ENCODE measurements around the gene TALDO1. TPM values are rescaled to one million over a fixed set of nuclear protein-coding genes. Genes with fewer than 3 reads are reported as not detected.

TALDO1 gene
- total RNA-seq, 4 donors from 2014 or later = 203 to 323 (median 241) TPM

GRCh38 chr11:802018-802617 is 54.9 kb downstream of the TALDO1 start:
- DNase-seq (ENCODE audit: low spot score in 2 of 2) = no peak

DNA sequence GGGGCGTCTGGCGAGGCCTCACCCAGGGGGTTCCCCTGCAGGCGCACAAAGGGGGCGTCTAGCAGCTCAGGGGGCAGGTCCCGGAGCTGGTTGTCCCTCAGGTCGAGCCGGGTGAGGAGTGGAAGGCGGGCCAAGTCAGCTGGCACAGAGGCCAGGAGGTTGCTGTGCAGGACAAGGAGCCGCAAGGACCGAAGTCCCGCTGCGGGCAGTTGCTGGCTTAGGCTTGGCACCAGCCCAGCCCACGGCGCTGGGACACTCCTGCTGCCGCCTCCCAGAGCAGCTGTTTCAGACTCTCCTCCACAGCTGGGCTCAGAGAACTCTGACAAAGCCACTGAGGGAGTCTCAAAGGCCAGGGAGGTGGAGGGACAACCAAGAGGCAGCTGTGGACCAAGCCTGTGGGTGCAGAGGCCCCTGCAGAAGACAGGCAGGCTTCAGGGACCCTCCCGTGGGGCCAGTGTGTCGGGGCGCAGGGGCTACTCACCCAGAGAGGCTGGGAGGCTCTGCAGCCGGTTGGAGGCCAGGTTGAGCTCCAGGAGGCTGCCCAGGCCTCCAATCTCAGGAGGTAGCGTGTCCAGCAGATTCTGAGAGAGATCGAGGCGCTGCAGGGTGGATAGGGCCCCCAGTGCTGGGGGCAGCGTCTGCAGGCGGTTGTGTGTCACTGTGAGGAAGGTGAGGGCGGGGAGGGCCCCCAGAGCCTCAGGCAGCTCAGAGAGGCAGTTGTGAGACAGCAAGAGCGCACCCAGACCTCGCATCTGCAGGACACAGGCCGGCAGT is 55.6 kb downstream of the TALDO1 start:
- no peak for TF ChIP-seq POLR2A (IDR thresholded peaks at IDR 0.05)
- TF ChIP-seq, protein P1, sequence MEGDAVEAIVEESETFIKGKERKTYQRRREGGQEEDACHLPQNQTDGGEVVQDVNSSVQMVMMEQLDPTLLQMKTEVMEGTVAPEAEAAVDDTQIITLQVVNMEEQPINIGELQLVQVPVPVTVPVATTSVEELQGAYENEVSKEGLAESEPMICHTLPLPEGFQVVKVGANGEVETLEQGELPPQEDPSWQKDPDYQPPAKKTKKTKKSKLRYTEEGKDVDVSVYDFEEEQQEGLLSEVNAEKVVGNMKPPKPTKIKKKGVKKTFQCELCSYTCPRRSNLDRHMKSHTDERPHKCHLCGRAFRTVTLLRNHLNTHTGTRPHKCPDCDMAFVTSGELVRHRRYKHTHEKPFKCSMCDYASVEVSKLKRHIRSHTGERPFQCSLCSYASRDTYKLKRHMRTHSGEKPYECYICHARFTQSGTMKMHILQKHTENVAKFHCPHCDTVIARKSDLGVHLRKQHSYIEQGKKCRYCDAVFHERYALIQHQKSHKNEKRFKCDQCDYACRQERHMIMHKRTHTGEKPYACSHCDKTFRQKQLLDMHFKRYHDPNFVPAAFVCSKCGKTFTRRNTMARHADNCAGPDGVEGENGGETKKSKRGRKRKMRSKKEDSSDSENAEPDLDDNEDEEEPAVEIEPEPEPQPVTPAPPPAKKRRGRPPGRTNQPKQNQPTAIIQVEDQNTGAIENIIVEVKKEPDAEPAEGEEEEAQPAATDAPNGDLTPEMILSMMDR (IDR thresholded peaks at IDR 0.05) = no peak
- no peak for TF ChIP-seq EP300 (IDR thresholded peaks at IDR 0.05)
- Histone ChIP-seq H3K27ac (no peak overlapping the region), H3K9me3 (no peaks in the 10 kb centered on the region), H3K36me3 (peaks cover 0 to 46% (median 0%) of the 10 kb centered on the region in 3 donors), H3K4me3 (no peak overlapping the region), H3K27me3 (no peaks in the 10 kb centered on the region), H3K4me1 (peaks cover 0 to 35% (median 14%) of the 10 kb centered on the region in 4 donors)
- WGBS, 2 donors = 85 to 91% methylated on average over 18 to 28 of the region's 28 CpGs
- no peak for DNase-seq (ENCODE audit: low spot score in 2 of 2)

More at GRCh38 chr11:802018-802617, 54.9 kb downstream of the TALDO1 start:
- no peaks in the 10 kb centered on the region for H3K9me3 ChIP-seq
- H3K4me1 ChIP-seq = peaks cover 0 to 35% (median 14%) of the 10 kb centered on the region in 4 donors
- H3K27ac ChIP-seq = no peak overlapping the region
- no peaks in the 10 kb centered on the region for H3K27me3 ChIP-seq
- TF ChIP-seq POLR2A (IDR thresholded peaks at IDR 0.05) = no peak
- no peak for TF ChIP-seq EP300 (IDR thresholded peaks at IDR 0.05)
- TF ChIP-seq, protein P1 (IDR thresholded peaks at IDR 0.05) = no peak
- 93% methylated on average over 13 to 19 of the region's 21 CpGs for WGBS, 2 donors
- H3K36me3 ChIP-seq = peaks cover 0 to 46% (median 0%) of the 10 kb centered on the region in 3 donors
- no peak overlapping the region for H3K4me3 ChIP-seq

- 83 to 100% methylated on average over 1 to 5 of the region's 8 CpGs for whole genome bisulfite sequencing, 2 donors
- Histone ChIP-seq H3K4me1 (peaks cover 0 to 38% (median 14%) of the 10 kb centered on the region in 4 donors), H3K9me3 (no peaks in the 10 kb centered on the region), H3K36me3 (peaks cover 0 to 46% (median 0%) of the 10 kb centered on the region in 3 donors), H3K27ac (no peak overlapping the region), H3K27me3 (no peaks in the 10 kb centered on the region), H3K4me3 (no peak overlapping the region)
- no peak for DNase-seq (ENCODE audit: low spot score in 2 of 2)
- TF ChIP-seq POLR2A (IDR thresholded peaks at IDR 0.05) (no peak), EP300 (IDR thresholded peaks at IDR 0.05) (no peak)
- TF ChIP-seq, protein P1 (IDR thresholded peaks at IDR 0.05) = no peak
These were observed 56.1 kb downstream of the TALDO1 start for GRCh38 chr11:803467-803742.

DNA sequence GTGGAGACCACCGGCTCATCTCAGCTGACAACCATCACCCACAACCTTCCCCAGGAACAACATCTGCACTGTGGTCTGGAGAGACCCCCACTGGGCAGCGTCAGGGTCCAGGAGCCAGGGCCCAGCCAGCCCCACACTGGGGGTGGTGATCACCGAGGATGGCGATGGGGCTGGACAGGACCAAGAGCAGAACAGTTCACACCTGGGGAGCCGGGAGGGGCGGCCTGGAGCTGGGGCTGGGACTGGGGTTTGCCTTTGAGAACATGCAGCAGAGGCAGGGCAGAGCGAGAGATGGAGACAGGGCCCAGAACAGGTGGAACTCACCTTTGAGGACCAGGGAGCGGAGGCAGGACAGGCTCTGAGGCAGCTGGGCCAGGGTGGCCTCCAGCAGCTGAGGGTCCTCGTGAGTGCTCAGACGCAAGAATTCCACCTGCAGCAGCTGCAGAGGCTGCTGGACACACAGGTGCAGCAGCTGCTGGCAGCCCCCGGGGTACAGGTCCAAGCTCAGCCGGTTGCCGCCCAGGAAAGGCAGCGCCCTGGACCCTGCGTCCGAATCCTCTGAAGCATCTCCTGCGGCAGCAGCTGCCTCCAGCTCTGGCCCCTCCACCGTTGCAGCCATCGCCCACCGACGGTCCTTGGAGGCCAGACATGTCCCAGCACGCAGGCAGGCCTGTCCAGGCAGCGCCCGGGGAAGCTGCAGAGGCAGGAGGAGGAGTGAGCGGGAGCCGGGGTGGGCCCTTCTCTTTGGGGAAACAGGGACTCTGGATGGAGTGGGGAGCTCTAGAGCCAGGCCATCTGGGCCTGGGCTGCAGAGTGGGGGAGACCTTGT is 56.7 kb downstream of the TALDO1 start:
- 53 to 68% methylated on average over 18 to 23 of the region's 26 CpGs for WGBS, 2 donors
- Histone ChIP-seq H3K27ac (peak overlapping the region in 1 of 4 donors; percentile 92), H3K27me3 (no peaks in the 10 kb centered on the region), H3K9me3 (no peaks in the 10 kb centered on the region), H3K4me1 (peaks cover 0 to 40% (median 17%) of the 10 kb centered on the region in 4 donors), H3K4me3 (peak overlapping the region in 2 of 4 donors; percentile 62 to 70), H3K36me3 (peaks cover 0 to 44% (median 0%) of the 10 kb centered on the region in 3 donors)
- DNase-seq (ENCODE audit: low spot score in 2 of 2) = no peak
- TF ChIP-seq EP300 (IDR thresholded peaks at IDR 0.05) = no peak
- TF ChIP-seq, protein P1 (IDR thresholded peaks at IDR 0.05) = no peak
- no peak for TF ChIP-seq POLR2A (IDR thresholded peaks at IDR 0.05)
